HCT116 (cell line): ENCODE data around the gene UPK2. TPM values are rescaled to one million over a fixed set of nuclear protein-coding genes. Genes with fewer than 3 reads are reported as not detected.

Source experiments
- ATAC-seq: fragments of 200-7000 bp; cut with Tn5 transposase; 2 replicates; pipeline ENCODE4 v1.9.1; 2020; ENCODE audit warnings: mild to moderate bottlenecking, moderate library complexity
- BruUV-seq: library from RNA; stranded (reverse); fragments of 400-500 nt; replicated peaks from 2 replicates; lab custom pipeline; 2021; lab: Mats Ljungman, UMichigan
- CTCF ChIA-PET: fragments of 300-600 bp; sonication (Branson Sonifier 250); formaldehyde crosslinking; loops from one replicate; lab custom pipeline; 2021; ENCODE audit warnings: antibody characterized with exemption; lab: Charles Lee
- POLR2A ChIA-PET: fragments of 300-600, 350-600 bp; sonication (Branson Sonifier 250); formaldehyde crosslinking; loops from one replicate; lab custom pipeline; 2021; ENCODE audit warnings: antibody characterized with exemption; lab: Charles Lee
- RAD21 ChIA-PET, 2 experiments: fragments of 300-600 bp; sonication (Branson Sonifier 250); formaldehyde crosslinking; loops; one replicate each; lab custom pipeline; 2023; ENCODE audit warnings: low total read pairs in 2 of 2; ENCODE audit not compliant: uncharacterized antibody in 2 of 2, unreplicated experiment in 2 of 2, low non-redundant PET in 1 of 2; lab: Charles Lee
- DNase-seq: peaks from one replicate; pipeline ENCODE4 v3.0.0-alpha.2; 2010; ENCODE audit warnings: low read depth, low spot score
- H2AFZ ChIP-seq: fragments of 200-600 bp; shearing (Covaris generic), sonication (generic); 2 replicates; pipeline ENCODE4 v1.6.1; 2017; ENCODE audit warnings: low read depth, mixed run types, mixed read lengths, antibody characterized with exemption, low read length; ENCODE audit not compliant: poor library complexity, severe bottlenecking
- H3K27ac ChIP-seq: 2 replicates; pipeline ENCODE4 v1.5.1; 2012; ENCODE audit warnings: low read depth, low read length
- H3K27me3 ChIP-seq: fragments of 200-600 bp; sonication (generic); 2 replicates; pipeline ENCODE4 v1.6.1; 2016; ENCODE audit warnings: mixed run types, low read length, mixed read lengths; ENCODE audit not compliant: insufficient read depth
- H3K36me3 ChIP-seq, 2 experiments: fragments of 200-500 bp in 1 of 2; fragments of 200-600 bp in 1 of 2; sonication (Bioruptor generic) in 1 of 2; sonication (generic) in 1 of 2; 2 replicates each; pipeline versions ENCODE4 v1.5.1 to v1.6.1; 2014 to 2016; ENCODE audit warnings: low read length in 2 of 2, inconsistent platforms in 1 of 2, mixed read lengths in 1 of 2, mixed run types in 1 of 2; ENCODE audit not compliant: insufficient read depth in 2 of 2, control insufficient read depth in 1 of 2
- H3K4me1 ChIP-seq, 2 experiments: fragments of 200-600 bp in 1 of 2; sonication (generic) in 1 of 2; 2 replicates each; pipeline versions ENCODE4 v1.5.1 to v1.6.1; 2012 to 2017; ENCODE audit warnings: low read length in 2 of 2, inconsistent platforms in 1 of 2, mild to moderate bottlenecking in 1 of 2, mixed read lengths in 1 of 2, mixed run types in 1 of 2, moderate library complexity in 1 of 2; ENCODE audit not compliant: insufficient read depth in 2 of 2, control insufficient read depth in 1 of 2
- H3K4me2 ChIP-seq: fragments of 200-600 bp; sonication (generic); 2 replicates; pipeline ENCODE4 v1.6.1; 2017; ENCODE audit warnings: mixed run types, low read length, mixed read lengths
- H3K4me3 ChIP-seq, 2 experiments: fragments of 200-600 bp in 1 of 2; sonication (generic) in 1 of 2; replicated peaks in 1 of 2; 2 replicates each; pipeline ENCODE4 v1.5.1; 2011 to 2016; ENCODE audit warnings: low read length in 2 of 2, control low read depth in 1 of 2, low read depth in 1 of 2, mild to moderate bottlenecking in 1 of 2, mixed read lengths in 1 of 2, mixed run types in 1 of 2
- H3K79me2 ChIP-seq: fragments of 200-600 bp; sonication (generic); 2 replicates; pipeline ENCODE4 v1.6.1; 2017; ENCODE audit warnings: mild to moderate bottlenecking, mixed run types, low read length, moderate library complexity, mixed read lengths; ENCODE audit not compliant: insufficient read depth
- H3K9ac ChIP-seq: fragments of 200-600 bp; sonication (generic); 2 replicates; pipeline ENCODE4 v1.6.1; 2016; ENCODE audit warnings: low read length, mixed read lengths
- H3K9me2 ChIP-seq: fragments of 200-600 bp; sonication (generic), shearing (Covaris generic); 2 replicates; pipeline ENCODE4 v1.6.1; 2017; ENCODE audit warnings: mixed run types, mild to moderate bottlenecking, moderate library complexity; ENCODE audit not compliant: insufficient read depth
- H3K9me3 ChIP-seq, 2 experiments: fragments of 200-500 bp in 1 of 2; fragments of 200-600 bp in 1 of 2; sonication (Bioruptor generic) in 1 of 2; sonication (generic) in 1 of 2; 2 replicates each; pipeline ENCODE4 v1.6.1; 2014 to 2017; ENCODE audit warnings: low read length in 2 of 2, mixed read lengths in 2 of 2, inconsistent platforms in 1 of 2, low read depth in 1 of 2, mild to moderate bottlenecking in 1 of 2, mixed run types in 1 of 2, moderate library complexity in 1 of 2; ENCODE audit not compliant: control insufficient read depth in 1 of 2, insufficient read depth in 1 of 2
- H4K20me1 ChIP-seq: fragments of 200-600 bp; sonication (generic), shearing (Covaris generic); 2 replicates; pipeline ENCODE4 v1.6.1; 2017; ENCODE audit warnings: mixed run types, mild to moderate bottlenecking, moderate library complexity; ENCODE audit not compliant: insufficient read depth
- CEBPB ChIP-seq: IDR thresholded peaks from 2 replicates; pipeline ENCODE4 v1.6.1; 2012; ENCODE audit warnings: low read depth
- EGR1 ChIP-seq: IDR thresholded peaks from 2 replicates; pipeline ENCODE4 v1.6.1; 2012; ENCODE audit warnings: low read depth
- ELF1 ChIP-seq: IDR thresholded peaks from 2 replicates; pipeline ENCODE4 v1.6.1; 2012; ENCODE audit warnings: low read depth, borderline replicate concordance
- FOSL1 ChIP-seq: IDR thresholded peaks from 2 replicates; pipeline ENCODE4 v1.6.1; 2012; ENCODE audit warnings: low read depth
- JUND ChIP-seq: IDR thresholded peaks from 2 replicates; pipeline ENCODE4 v1.6.1; 2012
- POLR2AphosphoS5 ChIP-seq: IDR thresholded peaks from 2 replicates; pipeline ENCODE4 v1.6.1; 2011; ENCODE audit warnings: mild to moderate bottlenecking, low read depth, low read length, moderate library complexity
- RAD21 ChIP-seq: IDR thresholded peaks from 2 replicates; pipeline ENCODE4 v1.6.1; 2012; ENCODE audit warnings: low read depth, mild to moderate bottlenecking
- SIN3A ChIP-seq: IDR thresholded peaks from 2 replicates; pipeline ENCODE4 v1.6.1; 2012; ENCODE audit warnings: low read depth
- SP1 ChIP-seq: IDR thresholded peaks from 2 replicates; pipeline ENCODE4 v1.6.1; 2012; ENCODE audit warnings: low read depth
- YY1 ChIP-seq: IDR thresholded peaks from 2 replicates; pipeline ENCODE4 v1.6.1; 2011; ENCODE audit warnings: low read length, low read depth, moderate library complexity, mild to moderate bottlenecking; ENCODE audit not compliant: insufficient replicate concordance; ENCODE audit errors: extremely low read depth
- ZFX ChIP-seq: fragments of 450-650 bp; IDR thresholded peaks from 2 replicates; pipeline ENCODE4 v1.6.1; 2017
- ZNF274 ChIP-seq: fragments of 200-500 bp; sonication (Bioruptor generic); IDR thresholded peaks from 2 replicates; pipeline ENCODE4 v1.6.1; 2014; ENCODE audit warnings: mild to moderate bottlenecking, low read depth, low read length, inconsistent platforms
- intact Hi-C: fragments of 100-400 bp; cut with micrococcal nuclease; formaldehyde crosslinking; loops from 2 replicates; pipeline ENCODE4 v1.10.0; 2022
- total RNA-seq: library from RNA; stranded (reverse); gene quantifications from one replicate; pipeline ENCODE4 v1.2.1, GENCODE V29; 2021; ENCODE audit not compliant: unreplicated experiment
- TF ChIP-seq, protein P1 (sequence below): IDR thresholded peaks from 2 replicates; pipeline ENCODE4 v1.6.1; 2012; ENCODE audit warnings: low read depth
- TF ChIP-seq, protein P2 (sequence below): IDR thresholded peaks from 2 replicates; pipeline ENCODE4 v1.6.1; 2012
- TF ChIP-seq, protein P3 (sequence below), 3 experiments: fragments of 200-600 bp in 1 of 3; sonication (generic) in 1 of 3; IDR thresholded peaks in 2 of 3; conservative IDR thresholded peaks in 1 of 3; 2 replicates each; pipeline ENCODE4 v1.5.1; 2012 to 2017; ENCODE audit warnings: low read depth in 2 of 3, low read length in 2 of 3, antibody characterized with exemption in 1 of 3, borderline replicate concordance in 1 of 3, control low read depth in 1 of 3, mild to moderate bottlenecking in 1 of 3, mixed read lengths in 1 of 3, mixed run types in 1 of 3, moderate library complexity in 1 of 3; ENCODE audit not compliant: insufficient read depth in 1 of 3
- TF ChIP-seq, protein P4 (sequence below): IDR thresholded peaks from 2 replicates; pipeline ENCODE4 v1.6.1; 2011; ENCODE audit warnings: mild to moderate bottlenecking, low read length, moderate library complexity; ENCODE audit not compliant: insufficient replicate concordance; ENCODE audit errors: extremely low read depth

The UPK2 gene
- total RNA-seq, 1 experiment from 2014 or later, result 0.42 TPM

DNA sequence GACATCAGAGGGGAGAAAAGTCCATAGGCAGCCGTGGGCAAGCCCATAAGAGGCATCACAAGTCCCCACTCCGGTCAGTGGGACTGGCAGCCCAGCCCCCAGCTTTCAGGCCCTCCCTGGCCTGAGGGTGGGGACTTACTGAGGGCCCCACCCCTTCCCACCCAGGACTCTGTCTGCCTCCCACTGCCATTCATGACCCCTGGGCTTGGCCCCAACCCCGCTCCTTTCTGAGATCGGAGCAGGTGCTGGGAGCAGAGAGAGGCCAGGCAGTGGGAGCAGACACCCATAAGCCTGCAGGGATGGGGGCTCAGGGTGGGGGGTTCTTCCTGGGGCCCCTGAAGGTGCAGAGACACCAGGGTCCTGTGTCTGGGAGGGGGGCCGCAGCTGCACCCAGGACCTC is 5.1 kb downstream of the UPK2 start (continued):
- TF ChIP-seq, protein P1, sequence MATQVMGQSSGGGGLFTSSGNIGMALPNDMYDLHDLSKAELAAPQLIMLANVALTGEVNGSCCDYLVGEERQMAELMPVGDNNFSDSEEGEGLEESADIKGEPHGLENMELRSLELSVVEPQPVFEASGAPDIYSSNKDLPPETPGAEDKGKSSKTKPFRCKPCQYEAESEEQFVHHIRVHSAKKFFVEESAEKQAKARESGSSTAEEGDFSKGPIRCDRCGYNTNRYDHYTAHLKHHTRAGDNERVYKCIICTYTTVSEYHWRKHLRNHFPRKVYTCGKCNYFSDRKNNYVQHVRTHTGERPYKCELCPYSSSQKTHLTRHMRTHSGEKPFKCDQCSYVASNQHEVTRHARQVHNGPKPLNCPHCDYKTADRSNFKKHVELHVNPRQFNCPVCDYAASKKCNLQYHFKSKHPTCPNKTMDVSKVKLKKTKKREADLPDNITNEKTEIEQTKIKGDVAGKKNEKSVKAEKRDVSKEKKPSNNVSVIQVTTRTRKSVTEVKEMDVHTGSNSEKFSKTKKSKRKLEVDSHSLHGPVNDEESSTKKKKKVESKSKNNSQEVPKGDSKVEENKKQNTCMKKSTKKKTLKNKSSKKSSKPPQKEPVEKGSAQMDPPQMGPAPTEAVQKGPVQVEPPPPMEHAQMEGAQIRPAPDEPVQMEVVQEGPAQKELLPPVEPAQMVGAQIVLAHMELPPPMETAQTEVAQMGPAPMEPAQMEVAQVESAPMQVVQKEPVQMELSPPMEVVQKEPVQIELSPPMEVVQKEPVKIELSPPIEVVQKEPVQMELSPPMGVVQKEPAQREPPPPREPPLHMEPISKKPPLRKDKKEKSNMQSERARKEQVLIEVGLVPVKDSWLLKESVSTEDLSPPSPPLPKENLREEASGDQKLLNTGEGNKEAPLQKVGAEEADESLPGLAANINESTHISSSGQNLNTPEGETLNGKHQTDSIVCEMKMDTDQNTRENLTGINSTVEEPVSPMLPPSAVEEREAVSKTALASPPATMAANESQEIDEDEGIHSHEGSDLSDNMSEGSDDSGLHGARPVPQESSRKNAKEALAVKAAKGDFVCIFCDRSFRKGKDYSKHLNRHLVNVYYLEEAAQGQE, result no peak
- TF ChIP-seq CEBPB (no peak), POLR2AphosphoS5 (no peak), EGR1 (no peak), YY1 (no peak), FOSL1 (no peak), SIN3A (no peak), ELF1 (no peak), SP1 (no peak)
- TF ChIP-seq, protein P2, sequence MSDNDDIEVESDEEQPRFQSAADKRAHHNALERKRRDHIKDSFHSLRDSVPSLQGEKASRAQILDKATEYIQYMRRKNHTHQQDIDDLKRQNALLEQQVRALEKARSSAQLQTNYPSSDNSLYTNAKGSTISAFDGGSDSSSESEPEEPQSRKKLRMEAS, result no peak
- TF ChIP-seq, all 23 proteins: peak for 0

DNA sequence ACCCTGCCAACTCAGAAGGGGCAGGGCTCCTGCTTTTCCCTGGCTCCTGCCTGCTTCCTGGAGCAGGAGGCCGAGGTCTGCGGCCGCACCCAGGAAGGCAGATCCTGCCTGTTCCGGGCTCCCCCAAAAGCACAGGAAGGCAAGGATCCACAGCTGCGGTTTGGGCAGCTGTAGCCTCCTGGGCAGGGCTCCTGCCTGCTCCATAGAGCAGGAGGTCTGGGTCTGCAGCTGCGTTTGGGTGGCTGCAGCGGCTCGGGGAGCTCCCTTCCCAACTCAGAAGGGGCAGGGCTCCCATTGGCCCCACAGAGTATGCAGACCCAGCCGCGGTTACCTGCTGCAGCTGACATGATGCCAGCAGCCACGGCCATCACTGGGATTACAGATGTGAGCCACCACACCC is 5.5 kb downstream of the UPK2 start:
- Histone ChIP-seq H4K20me1 (no peaks in the 10 kb centered on the region), H3K79me2 (no peaks in the 10 kb centered on the region), H3K27me3 (no peaks in the 10 kb centered on the region), H3K36me3 (no peaks in the 10 kb centered on the region), H3K27ac (no peak overlapping the region), H3K9me2 (no peaks in the 10 kb centered on the region), H3K4me2 (no peak overlapping the region), H3K4me3 (no peak overlapping the region), H3K4me1 (peaks cover 0 to 2% of the 10 kb centered on the region in 2 experiments; a peak in 1 of 4 replicates), H3K9me3 (no peaks in the 10 kb centered on the region), H3K9ac (no peak overlapping the region), H2AFZ (no peak overlapping the region)
- ChIA-PET RAD21 (no interaction called here), POLR2A (interaction anchor here (0.9 kb wide), 1 partner anchor 273 kb away, joined by 3 read pairs; no protein-coding TSS in a partner anchor), CTCF (no interaction called here)
- no peak for DNase-seq
- intact Hi-C loops, result no loop called here
- ATAC-seq, result no peak
- no TSS peak for BruUV-seq
- TF ChIP-seq FOSL1 (no peak), ZNF274 (no peak), EGR1 (no peak), RAD21 (no peak), JUND (no peak), ZFX (no peak)
- TF ChIP-seq, protein P3, sequence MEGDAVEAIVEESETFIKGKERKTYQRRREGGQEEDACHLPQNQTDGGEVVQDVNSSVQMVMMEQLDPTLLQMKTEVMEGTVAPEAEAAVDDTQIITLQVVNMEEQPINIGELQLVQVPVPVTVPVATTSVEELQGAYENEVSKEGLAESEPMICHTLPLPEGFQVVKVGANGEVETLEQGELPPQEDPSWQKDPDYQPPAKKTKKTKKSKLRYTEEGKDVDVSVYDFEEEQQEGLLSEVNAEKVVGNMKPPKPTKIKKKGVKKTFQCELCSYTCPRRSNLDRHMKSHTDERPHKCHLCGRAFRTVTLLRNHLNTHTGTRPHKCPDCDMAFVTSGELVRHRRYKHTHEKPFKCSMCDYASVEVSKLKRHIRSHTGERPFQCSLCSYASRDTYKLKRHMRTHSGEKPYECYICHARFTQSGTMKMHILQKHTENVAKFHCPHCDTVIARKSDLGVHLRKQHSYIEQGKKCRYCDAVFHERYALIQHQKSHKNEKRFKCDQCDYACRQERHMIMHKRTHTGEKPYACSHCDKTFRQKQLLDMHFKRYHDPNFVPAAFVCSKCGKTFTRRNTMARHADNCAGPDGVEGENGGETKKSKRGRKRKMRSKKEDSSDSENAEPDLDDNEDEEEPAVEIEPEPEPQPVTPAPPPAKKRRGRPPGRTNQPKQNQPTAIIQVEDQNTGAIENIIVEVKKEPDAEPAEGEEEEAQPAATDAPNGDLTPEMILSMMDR (IDR thresholded peaks at IDR 0.05 in 2 of 3, conservative IDR thresholded peaks at IDR 0.05 in 1 of 3; ENCODE audit: borderline replicate concordance in 1 of 3, insufficient read depth in 1 of 3, low read depth in 2 of 3, low read length in 2 of 3), result no peak
- TF ChIP-seq, protein P4, sequence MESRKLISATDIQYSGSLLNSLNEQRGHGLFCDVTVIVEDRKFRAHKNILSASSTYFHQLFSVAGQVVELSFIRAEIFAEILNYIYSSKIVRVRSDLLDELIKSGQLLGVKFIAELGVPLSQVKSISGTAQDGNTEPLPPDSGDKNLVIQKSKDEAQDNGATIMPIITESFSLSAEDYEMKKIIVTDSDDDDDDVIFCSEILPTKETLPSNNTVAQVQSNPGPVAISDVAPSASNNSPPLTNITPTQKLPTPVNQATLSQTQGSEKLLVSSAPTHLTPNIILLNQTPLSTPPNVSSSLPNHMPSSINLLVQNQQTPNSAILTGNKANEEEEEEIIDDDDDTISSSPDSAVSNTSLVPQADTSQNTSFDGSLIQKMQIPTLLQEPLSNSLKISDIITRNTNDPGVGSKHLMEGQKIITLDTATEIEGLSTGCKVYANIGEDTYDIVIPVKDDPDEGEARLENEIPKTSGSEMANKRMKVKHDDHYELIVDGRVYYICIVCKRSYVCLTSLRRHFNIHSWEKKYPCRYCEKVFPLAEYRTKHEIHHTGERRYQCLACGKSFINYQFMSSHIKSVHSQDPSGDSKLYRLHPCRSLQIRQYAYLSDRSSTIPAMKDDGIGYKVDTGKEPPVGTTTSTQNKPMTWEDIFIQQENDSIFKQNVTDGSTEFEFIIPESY, result no peak
